Adipocyte (in vitro differentiated cells): ENCODE measurements around the gene ARF1.

Source experiments
- DNase-seq: peaks from one replicate; pipeline ENCODE4 v3.0.0-alpha.2; 2015; ENCODE audit warnings: low read depth
- H3K27me3 ChIP-seq: replicated peaks from 2 replicates; pipeline ENCODE4 v1.7.0; 2013; ENCODE audit warnings: mild to moderate bottlenecking, low read length, moderate library complexity; ENCODE audit not compliant: control insufficient read depth, insufficient read depth
- H3K36me3 ChIP-seq: 2 replicates; pipeline ENCODE4 v1.7.0; 2013; ENCODE audit warnings: low read length, mild to moderate bottlenecking, moderate library complexity; ENCODE audit not compliant: control insufficient read depth, insufficient read depth, severe bottlenecking
- H3K4me1 ChIP-seq: 2 replicates; pipeline ENCODE4 v1.7.0; 2013; ENCODE audit warnings: mild to moderate bottlenecking, low read length, moderate library complexity; ENCODE audit not compliant: control insufficient read depth, insufficient read depth
- H3K4me3 ChIP-seq: 2 replicates; pipeline ENCODE4 v1.7.0; 2013; ENCODE audit warnings: mild to moderate bottlenecking, low read length, moderate library complexity
- H3K9ac ChIP-seq: 2 replicates; pipeline ENCODE4 v1.7.0; 2013; ENCODE audit warnings: mild to moderate bottlenecking, low read length, moderate library complexity
- H3K9me3 ChIP-seq: 2 replicates; pipeline ENCODE4 v1.7.0; 2013; ENCODE audit warnings: mild to moderate bottlenecking, low read length, moderate library complexity; ENCODE audit not compliant: control insufficient read depth

ARF1 gene

GRCh38 chr1:228143480-228144192 is 61.1 kb downstream of the ARF1 start:
- Histone ChIP-seq H3K9ac (peak overlapping the region; percentile 98), H3K9me3 (no peaks in the 10 kb centered on the region), H3K4me1 (peaks cover 35% of the 10 kb centered on the region), H3K27me3 (no peaks in the 10 kb centered on the region), H3K4me3 (no peak overlapping the region), H3K36me3 (peaks cover 26% of the 10 kb centered on the region)
- no peak for DNase-seq

- Histone ChIP-seq H3K4me1 (peaks cover 42% of the 10 kb centered on the region), H3K4me3 (no peak overlapping the region), H3K27me3 (no peaks in the 10 kb centered on the region), H3K36me3 (peaks cover 30% of the 10 kb centered on the region), H3K9ac (peak overlapping the region; percentile 26), H3K9me3 (no peaks in the 10 kb centered on the region)
- no peak for DNase-seq
Measured at GRCh38 chr1:228144193-228144992, 61.9 kb downstream of the ARF1 start.

GRCh38 chr1:228144993-228145343 is 62.5 kb downstream of the ARF1 start:
- Histone ChIP-seq H3K36me3 (peaks cover 30% of the 10 kb centered on the region), H3K4me1 (peaks cover 47% of the 10 kb centered on the region), H3K4me3 (no peak overlapping the region), H3K27me3 (no peaks in the 10 kb centered on the region), H3K9me3 (no peaks in the 10 kb centered on the region), H3K9ac (no peak overlapping the region)
- DNase-seq, result no peak

GRCh38 chr1:228145463-228146416 is 63.2 kb downstream of the ARF1 start:
- DNase-seq, result no peak
- H3K36me3 ChIP-seq, result peaks cover 30% of the 10 kb centered on the region

GRCh38 chr1:228146417-228147150 is 64.1 kb downstream of the ARF1 start:
- Histone ChIP-seq H3K9ac (no peak overlapping the region), H3K36me3 (peaks cover 30% of the 10 kb centered on the region)
- no peak for DNase-seq

More at GRCh38 chr1:228145463-228146416, 63.2 kb downstream of the ARF1 start:
- Histone ChIP-seq H3K9ac (peak overlapping the region; percentile 34), H3K4me3 (no peak overlapping the region), H3K27me3 (no peaks in the 10 kb centered on the region), H3K9me3 (no peaks in the 10 kb centered on the region), H3K4me1 (peaks cover 54% of the 10 kb centered on the region)

GRCh38 chr1:228147151-228147693 is 64.7 kb downstream of the ARF1 start:
- no peak overlapping the region for H3K9ac ChIP-seq
- H3K36me3 ChIP-seq, result peaks cover 30% of the 10 kb centered on the region
- no peak for DNase-seq
- H3K27me3 ChIP-seq, result no peaks in the 10 kb centered on the region
- H3K9me3 ChIP-seq, result no peaks in the 10 kb centered on the region
- no peak overlapping the region for H3K4me3 ChIP-seq
- H3K4me1 ChIP-seq, result peaks cover 48% of the 10 kb centered on the region

More at GRCh38 chr1:228146417-228147150, 64.1 kb downstream of the ARF1 start:
- Histone ChIP-seq H3K4me1 (peaks cover 55% of the 10 kb centered on the region), H3K27me3 (no peaks in the 10 kb centered on the region), H3K9me3 (no peaks in the 10 kb centered on the region), H3K4me3 (no peak overlapping the region)

GRCh38 chr1:228147768-228148167 is 65.3 kb downstream of the ARF1 start:
- no peak overlapping the region for H3K4me3 ChIP-seq
- no peaks in the 10 kb centered on the region for H3K9me3 ChIP-seq
- no peak for DNase-seq
- no peak overlapping the region for H3K9ac ChIP-seq
- H3K27me3 ChIP-seq, result no peaks in the 10 kb centered on the region
- H3K4me1 ChIP-seq, result peaks cover 43% of the 10 kb centered on the region
- peaks cover 30% of the 10 kb centered on the region for H3K36me3 ChIP-seq

GRCh38 chr1:228148196-228148861 is 65.8 kb downstream of the ARF1 start:
- peak overlapping the region; percentile 56 for H3K9ac ChIP-seq
- peaks cover 37% of the 10 kb centered on the region for H3K4me1 ChIP-seq
- H3K27me3 ChIP-seq, result no peaks in the 10 kb centered on the region
- no peaks in the 10 kb centered on the region for H3K9me3 ChIP-seq
- no peak for DNase-seq
- H3K36me3 ChIP-seq, result peaks cover 30% of the 10 kb centered on the region
- no peak overlapping the region for H3K4me3 ChIP-seq
